Suppressor macrophage treated with lipopolysaccharide for 1 hour (primary cell): ENCODE results near the gene CDH4.

Source experiments
- DNase-seq, 3 donors: peaks; one replicate each; pipeline ENCODE4 v3.0.0-alpha.2; 2020 to 2022

Gene CDH4

DNA sequence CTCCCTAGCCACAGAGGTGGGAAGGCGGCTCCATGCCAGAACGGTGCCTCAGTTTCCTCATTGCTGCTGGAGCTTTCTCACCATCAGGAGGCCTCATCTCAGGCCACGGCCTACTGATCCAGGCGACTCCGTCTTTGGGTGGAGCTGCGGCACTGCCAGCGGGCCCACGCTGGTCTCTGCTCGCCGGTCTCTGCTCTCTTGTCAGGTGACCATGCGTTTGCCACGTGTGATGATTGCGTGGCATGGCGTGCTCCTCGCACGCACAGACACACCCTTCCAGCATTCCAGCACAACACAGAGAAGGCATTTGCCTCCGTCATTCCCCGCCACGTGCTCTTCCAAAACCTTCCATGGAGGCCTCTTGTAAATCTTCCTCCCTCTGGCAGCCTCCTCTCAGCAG is 271.1 kb downstream of the CDH4 start:
- no peak for DNase-seq

DNA sequence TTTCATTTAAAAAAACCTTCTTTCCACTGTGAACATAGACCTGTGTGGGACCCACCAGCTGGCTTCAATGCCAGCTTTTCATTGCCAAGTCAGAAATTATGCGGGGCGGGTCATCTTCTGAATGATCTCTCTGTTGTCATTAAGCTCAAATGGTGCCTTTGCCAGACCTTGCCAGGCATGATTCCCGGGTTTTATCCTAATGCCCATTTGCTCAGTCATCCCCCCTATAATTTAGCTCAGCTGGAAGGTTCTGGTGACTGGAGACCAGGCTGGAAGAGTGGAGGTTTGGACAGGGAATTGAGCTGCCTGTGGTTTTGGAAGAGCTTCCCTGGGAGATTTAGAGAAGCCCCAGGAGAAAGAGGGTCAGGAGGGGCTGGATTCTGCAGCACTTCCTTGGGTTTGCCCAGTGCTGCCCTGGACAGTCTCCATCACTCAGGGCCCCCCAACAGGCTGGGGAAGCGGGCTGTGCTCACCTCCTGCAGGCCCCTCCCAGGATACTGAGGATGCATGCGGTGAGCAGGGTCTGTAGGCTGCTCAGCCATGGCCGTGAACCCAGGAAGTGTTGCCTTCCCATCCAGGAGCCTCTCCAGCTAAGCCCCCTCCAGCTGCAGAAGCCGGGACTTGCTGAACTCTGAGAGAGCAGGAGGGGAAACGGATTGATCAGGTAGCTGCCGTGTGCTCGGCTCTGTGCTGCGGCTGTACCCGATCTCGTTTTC is 273.0 kb downstream of the CDH4 start:
- DNase-seq: no peak

DNA sequence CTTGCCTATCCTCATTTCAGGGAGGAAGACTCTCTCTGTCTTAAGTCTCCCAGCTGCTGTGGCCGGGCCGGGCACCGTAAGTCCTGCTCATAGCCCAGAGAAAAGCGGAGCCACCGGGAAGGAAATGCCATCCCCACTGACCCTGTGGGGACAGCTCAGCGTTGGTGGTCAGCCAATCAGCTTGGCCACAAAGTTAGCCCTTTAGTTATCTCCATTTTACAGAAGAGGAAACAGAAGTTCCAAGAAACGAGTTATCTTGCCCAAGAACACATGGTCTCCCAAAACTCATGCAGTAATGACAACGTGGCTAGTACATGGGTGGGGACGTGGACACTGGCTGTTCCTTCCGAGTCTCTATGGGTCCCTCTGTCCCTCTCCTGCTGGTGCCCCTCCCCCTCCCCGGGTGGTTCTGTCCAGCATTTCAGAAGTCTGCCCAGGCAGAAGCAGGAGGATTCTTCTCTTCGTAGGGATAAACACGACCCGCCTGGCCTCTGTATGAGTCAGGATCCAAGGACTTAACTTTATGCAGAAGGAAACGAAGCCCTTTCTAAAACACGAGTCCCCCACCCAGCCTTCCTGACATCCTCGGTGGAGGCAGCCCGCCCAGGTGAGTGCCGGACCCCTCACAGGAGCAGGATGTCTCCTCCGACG is 273.8 kb downstream of the CDH4 start:
- DNase-seq: no peak

DNA sequence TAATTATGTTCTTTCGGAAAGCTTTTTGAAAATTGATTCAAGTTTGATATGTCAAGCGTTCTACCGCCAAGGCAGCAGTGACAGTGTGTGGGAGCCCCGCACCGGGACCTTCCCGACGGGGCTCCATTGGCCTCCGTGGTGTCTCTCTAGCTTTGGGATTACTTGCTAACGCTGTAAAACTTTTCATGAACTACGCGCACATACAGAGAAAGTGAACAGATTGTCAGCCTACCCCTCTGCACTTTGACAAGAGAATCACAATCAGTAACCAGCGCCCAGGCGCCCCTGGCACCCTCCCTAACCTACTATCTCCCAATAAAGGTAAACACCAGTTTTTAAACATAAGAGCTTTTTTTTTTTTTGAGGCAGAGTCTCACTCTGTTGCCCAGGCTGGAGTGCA is 274.8 kb downstream of the CDH4 start:
- DNase-seq: no peak

DNA sequence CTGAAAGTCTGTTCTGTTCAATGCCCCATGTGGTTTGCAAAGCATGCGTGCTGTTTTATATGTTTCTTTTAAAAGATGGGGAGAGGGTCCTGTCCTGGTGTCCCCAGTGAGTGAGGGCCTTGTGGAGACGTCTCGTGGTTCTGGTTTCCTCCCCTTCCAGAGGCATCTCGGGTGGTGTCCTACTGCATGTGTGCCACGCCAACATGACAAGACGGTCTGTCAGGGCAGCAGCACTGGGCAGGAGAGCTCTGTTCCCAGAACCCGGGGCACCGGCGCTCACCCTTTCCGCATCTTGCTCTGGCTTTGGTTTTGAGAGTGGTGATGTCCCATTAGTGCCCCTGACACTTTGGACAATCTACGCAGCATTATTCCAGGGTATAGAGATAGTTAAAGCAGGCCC is 275.6 kb downstream of the CDH4 start:
- no peak for DNase-seq

DNA sequence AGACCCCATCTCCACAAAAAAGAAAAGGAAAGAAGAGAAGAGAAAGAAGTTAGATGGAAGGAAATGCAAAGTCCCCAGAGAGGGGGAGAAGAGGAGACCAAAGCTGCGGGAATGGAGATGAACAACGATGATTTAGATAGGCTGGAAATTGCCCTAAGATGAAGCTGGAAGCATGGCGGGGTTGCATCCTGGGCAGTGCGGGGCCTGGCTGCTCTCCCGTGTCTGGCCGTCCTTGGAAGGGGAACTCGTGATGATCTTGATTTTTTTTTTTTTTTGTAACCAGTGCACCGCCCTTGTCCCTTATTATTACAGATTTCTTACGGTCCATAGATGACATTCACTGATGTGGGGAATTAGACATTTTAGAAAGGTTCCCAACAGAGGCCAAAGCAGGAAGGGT is 276.5 kb downstream of the CDH4 start:
- no peak for DNase-seq

DNA sequence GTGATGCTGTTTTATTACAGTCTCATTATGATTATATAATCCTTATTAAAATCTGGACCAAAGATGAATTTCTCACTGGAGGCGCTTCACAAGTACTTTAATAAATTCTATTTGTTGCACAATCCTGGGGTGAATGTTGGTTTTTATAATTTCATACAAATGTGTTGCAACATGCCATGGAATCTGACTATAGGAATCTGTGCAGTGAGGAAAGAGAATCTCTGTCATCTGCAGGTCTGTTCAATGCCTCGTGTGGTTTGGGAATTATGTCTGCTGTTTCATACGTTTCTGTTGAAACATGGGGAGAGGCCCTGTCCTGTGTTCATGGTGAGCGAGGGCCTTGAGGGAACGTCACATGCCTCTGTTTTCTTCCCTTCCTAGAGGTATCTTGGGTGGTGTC is 277.3 kb downstream of the CDH4 start:
- DNase-seq: no peak

DNA sequence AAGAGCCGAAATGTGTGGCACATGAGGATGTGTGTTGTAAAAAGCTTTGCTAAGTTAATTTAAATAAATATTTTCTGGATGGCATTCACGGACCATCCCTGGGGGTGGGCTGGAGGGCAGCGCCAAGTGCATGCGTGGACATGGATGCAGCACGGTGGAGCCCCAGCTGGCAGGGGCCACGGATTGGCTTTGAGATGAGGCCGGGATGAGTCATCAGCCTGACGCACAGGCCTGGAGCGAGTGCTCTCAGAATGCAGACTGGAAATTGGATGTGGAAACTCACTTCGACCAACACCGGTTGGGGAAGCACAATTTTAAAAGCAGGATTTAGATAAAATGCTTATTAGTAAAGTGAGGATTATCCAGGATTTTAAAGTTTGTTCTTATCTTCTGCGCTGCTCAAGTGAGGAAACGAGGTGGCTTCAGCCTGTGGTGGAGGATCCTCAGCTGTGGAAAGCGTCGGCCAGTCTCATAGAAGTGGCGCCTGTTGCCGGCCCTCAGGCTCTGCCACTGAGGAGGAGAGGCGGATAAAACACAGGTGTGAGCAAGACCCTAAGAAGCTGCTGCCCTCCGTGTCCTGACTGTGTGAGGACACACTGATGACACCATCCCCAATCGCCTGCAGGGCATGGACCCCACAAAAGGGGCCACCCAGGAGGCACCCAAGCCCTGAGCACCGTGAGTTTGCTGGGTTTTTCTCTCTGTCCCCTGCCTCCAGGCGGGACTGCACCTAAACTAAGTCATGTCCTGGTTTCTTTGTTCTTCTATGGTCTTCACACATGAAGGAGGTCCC is 279.7 kb downstream of the CDH4 start:
- no peak for DNase-seq

DNA sequence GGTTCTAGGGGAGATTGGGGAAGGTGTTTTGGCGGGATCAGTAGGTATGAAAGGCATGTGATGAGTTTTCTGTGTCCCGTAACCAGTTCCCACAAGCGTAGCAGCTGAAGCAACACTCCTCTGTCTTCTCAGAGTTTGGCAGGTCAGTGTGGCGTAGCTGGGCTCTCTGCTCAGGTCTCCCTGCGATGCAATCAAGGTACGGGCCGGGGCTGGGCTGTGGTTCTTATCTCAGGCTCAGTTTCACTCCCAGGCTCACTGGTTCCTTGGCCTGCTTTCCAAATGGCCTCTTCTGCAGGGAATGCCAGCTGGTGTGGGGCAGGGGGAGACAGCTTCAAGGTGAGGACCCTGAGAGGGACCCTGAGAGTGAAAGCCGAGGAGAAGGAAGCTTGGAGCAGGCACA is 280.7 kb downstream of the CDH4 start:
- no peak for DNase-seq

DNA sequence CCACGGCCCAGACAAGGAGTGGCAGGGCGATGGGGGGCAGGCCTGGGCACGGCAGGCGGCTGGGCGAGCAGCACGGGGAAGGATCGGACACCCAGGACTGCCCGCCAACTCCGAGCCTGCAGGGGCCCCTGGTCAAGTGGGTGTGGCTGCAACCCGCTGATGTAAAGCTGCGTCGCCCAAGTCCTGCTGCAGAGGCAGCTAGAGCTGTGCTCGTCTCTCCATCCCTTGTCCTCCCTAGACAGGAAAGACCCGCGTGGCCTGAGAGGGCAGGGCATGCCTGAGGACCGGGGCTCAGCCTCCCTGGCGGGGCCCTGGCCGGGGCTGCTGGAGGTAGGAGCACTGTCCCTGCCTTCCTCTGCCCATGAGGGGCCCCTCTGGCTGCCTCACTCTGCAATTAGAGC is 281.2 kb downstream of the CDH4 start:
- no peak for DNase-seq

DNA sequence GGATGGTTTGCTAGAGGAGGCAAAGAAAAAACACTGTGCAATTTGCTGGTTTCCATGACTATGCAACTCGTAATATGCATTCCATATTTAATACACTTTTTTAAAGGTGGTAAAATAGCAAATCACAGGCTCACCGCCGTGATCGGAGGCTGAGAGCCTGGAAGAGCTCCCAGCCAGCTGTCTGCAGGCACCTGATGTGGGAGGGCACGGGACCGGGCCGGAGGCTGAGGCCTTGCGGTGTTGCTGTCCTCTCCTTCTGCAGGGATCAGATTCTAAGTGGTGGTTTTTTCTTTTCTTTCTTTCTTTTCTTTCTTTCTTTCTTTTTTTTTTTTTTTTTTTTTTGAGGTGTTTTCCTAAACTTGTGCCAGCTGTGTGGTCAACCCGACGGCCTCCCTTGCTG is 282.3 kb downstream of the CDH4 start:
- DNase-seq: no peak

DNA sequence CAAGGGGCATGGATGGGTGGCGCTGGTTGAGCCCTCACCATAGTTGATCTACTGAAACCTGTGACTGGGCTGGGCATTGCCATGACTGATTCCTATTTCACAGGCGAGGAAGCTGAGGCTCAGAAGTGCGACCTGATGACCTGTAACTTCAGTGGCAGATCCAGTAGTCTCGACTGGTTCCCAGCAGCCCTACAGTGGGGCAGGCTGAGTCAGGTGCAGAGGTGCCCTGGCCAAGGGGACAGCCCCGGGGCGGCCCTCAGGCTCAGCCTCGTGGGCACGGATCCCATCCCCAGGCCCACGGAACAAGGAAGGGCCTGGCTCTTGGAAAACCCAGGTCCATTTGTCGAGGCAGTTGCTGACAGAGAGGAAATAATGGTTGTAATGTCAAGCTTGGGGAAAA is 283.0 kb downstream of the CDH4 start:
- DNase-seq: no peak

DNA sequence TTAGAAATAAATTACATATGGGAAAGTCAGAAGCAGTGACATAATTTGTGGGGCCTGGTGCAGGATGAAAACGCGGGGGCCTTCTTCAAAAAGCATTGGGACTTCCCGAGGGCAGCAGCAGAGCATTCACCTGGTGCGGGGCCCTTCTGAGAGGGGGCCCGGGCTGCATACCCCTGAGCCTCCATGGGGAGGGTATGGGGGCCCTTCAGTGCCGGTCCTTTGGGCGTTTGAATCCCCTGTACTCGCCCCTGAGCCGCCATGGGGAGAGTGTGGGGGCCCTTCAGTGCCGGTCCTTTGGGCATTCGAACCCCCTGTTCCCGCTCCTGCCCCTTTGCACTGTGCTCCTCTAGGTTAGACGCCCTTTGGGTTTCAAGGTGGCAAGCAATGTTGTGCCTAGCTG is 283.5 kb downstream of the CDH4 start:
- no peak for DNase-seq

DNA sequence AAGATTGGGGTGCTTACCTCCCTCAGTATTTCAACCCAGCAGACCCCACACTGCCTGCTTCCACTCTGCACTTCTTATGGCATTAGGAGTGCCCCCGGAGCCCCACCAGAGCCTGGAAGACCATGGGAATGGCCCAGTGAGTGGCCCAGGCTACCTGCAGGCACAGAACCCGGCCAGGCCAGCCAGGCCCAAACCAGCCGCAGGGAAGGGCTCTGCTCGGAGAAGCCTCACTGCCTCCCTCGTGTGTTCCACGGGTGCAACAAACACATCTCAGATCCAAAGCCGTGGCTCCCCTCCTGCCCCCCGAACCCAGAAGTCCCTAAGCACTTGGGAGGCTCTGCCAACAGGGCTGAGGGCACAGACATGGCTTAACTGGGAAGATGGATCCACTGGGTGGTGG is 283.9 kb downstream of the CDH4 start:
- DNase-seq: no peak

DNA sequence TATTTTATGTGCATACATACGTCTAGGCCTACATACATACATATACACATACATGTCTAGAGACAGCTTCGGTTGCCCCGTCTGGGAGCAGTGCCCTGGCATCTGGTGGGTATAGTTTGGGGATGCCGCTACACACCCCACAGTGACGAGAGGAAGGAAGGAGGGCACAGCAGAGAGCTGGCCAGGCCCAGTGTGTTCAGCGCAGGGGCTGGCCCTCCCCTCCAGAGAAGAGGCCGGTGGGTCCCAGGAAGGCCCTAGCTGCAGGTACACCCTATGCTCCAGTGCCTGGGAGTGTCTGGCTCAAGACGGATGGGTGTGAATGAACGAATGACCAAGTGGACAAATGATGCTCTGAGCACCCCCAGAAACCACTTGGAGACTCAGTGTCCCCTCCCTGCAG is 284.6 kb downstream of the CDH4 start:
- DNase-seq: no peak

DNA sequence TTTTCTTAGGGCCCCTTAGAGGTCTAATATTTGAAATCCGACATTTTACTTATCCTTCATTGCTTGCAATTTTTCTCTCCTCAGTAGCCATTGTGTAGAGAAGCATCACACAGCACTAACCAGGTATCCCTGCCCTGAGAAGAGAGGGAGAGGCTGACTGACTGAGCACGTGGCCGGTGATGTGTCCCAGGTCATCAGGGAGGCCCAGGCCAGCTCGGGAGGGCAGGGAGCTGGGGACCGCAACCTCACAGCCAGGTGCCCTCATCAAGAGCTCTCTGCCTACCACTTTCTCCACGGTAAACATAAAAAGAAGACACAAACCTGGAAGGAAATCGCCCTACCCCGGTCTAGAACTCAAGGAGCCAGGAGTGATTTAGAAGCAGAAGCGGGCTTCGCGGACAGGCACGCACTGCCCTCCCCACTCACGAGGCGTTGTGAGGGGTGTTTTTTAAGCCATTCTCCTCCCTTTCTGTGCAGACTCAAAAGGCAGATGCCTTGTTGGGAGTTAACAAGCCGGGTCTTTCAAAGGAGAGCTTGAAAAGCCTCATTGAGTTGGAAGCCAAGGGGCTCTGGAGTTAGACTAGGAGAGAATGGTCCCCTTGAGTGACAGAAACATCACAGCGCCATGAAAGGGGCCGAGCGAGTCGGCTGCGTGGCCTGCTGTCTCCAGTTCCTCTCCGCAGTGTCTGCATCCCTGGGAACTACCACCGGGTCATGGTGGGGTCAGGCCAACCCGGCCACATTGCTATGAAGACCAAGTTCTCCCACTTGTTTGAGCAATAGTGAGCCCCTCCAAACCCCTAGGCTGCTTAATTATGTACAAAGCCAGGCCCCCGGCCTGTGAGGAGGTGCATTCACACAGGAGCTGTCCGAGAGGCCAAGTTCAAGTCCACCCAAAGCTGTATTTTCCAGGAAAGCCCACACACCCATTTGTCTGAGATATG is 285.4 kb downstream of the CDH4 start:
- no peak for DNase-seq

DNA sequence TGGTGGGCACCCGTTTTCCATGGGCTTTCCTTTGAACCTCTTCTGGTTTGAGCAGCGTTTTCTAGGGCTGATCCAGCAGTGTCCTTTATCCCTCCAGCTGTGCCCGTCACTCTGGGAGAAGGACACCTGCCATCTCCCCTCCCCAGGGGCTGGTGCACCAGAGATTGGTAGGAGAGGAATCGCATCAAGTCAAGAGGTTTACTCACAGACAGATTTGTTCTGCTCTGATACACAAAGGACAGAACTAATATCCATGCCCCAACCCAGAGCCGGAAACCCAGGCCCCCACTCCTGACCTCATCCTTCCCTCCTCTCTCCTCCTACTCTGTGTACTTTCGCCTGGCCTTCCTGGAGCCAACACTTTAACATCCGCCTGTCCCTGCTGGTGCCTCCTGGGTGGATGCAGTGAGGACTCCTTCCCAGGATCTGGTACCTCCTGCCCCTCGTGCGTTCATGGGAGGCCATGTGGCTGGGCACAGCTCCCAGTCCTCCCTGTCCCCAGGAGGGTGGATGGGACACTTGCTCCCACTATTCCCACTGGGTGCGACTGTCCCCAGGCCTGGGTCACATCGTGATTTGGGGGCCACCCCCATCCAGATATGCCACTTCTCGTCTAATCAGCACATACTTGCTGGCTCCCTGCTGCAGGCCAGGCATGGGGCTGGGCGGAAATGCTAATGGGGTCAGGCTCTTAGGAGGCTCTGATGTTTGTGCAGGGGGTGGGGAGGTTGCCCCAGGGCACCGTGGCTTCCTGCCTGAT is 286.3 kb downstream of the CDH4 start:
- no peak for DNase-seq

DNA sequence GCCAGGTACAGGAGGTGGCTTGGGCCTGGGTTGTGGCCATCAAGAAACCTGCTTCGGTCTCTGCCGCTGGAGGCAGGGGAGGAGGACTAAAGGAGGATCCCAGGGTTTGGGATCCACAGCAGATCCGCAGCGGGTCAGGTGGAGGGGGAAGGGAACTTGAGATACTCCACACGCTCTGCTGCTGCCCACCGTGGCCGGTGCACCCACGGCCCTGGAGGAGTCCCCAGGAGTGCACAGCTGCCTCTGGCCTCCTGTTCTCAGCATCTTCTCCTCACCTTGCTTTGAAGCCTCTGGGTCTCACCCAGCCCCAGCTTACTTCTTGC is 286.8 kb downstream of the CDH4 start:
- no peak for DNase-seq

DNA sequence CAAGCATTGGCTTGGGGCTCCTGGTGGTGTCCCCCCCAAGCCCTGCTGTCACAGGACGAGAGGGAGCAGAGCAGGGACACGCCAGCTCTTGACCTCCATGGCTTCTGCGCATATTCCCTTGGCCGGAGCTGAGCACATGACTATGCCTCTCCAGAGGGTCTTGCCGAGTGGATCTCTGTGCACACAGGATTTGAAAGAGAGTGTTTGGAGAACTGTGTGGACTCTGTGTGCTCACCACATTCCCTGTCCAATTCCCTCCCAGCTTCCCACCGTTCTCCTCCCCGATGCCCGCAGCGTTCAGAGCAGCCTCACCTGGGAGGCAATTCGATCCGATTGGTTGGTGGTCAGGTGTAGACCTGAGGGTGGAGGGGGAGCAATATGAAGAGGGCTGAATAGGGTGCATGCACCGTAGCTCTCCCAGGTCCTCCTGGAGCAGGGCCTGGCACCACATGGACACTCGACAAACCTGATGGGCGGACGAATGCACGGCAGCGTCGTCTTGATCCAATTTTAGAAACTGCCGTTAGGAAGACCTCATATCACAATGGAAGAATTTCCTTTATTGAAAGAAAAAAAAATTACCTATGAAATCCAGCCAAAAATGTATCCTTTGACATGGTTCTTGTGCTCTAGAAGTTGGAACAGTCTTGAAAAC is 287.8 kb downstream of the CDH4 start:
- no peak for DNase-seq

DNA sequence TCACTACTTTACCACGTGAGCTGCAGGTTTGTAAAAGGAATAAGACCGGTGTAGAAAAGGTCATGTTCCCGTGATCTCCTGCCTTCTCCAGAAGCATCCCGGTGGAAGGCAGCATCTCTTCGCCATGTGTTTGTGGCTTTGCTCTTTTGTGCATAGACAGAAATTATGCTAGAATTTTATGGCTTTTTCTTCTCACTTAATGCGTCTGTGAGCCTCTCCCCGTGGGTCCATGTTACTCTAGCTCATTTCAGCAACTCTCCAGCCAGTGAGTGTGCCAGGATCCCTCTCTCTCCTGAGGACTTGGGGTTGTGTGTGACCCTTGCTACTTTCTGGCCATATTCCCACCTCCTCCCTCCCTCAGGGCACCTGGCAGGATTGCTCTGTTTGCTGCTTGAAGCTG is 289.5 kb downstream of the CDH4 start:
- no peak for DNase-seq

DNA sequence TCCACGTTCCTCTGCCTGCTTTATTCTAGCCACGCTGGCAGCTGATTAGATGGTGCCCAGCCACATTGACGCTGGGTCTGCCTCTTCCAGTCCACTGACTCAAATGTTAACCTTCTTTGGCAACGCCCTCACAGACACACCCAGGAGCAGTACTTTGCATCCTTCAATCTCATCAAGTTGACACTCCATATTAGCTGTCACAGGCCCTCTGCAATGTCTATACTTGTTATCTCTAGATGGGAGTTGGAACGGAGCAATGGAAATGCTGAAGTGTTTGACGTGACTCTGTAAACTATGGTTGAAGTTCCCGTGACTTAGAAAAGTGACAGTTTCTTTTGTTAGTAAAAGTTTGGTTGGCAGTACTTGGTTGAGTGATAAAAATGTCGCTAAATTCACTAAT is 291.0 kb downstream of the CDH4 start:
- no peak for DNase-seq
